ENCODE measurements around the gene AP4S1. TPM values are rescaled to one million over a fixed set of nuclear protein-coding genes. Genes with fewer than 3 reads are reported as not detected.
"Not testable (repeated sequence)": the region's sequence is repeated elsewhere in the genome, so short reads cannot be mapped to it uniquely, and the experiment has no call there.

The AP4S1 gene
- total RNA-seq, 6 donors from 2014 or later: 5.3 to 11.1 (median 6.7) TPM

DNA sequence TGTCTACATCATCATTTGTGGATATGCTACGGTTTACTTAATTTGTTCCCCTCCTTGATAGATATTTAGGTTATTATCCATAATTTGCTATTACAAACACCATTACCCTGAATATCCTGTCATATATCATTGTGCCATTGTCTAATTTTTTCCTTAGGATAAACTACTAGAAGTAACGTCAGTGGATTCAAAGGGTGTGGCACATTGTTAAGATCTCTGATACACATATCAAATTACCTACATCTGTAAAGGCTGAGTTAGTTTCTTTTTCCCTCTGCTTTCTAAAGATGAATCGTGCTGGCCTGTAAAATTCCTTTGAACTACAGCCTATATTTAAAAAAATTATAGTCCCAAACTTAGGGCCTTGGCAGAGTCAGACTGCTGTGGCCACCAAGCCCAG lies 54.6 kb downstream of the AP4S1 start:
- H3K4me3 ChIP-seq: no peak overlapping the region
- H3K27me3 ChIP-seq: no peaks in the 10 kb centered on the region
- H3K27ac ChIP-seq: peak overlapping the region in 1 of 4 donors; percentile 46
- ATAC-seq (ENCODE audit: low FRiP score in 2 of 2): no peak
- no peak for DNase-seq
- no peaks in the 10 kb centered on the region for H3K4me1 ChIP-seq
- H3K9me3 ChIP-seq: no peaks in the 10 kb centered on the region
- H3K36me3 ChIP-seq: peaks cover 0 to 12% (median 4%) of the 10 kb centered on the region in 4 donors
- 39 to 50% methylated on average over 3 of the region's 3 CpGs for WGBS, 2 donors
- TF ChIP-seq EP300 (IDR thresholded peaks at IDR 0.05) (no peak), POLR2AphosphoS5 (IDR thresholded peaks at IDR 0.05) (no peak), POLR2A (IDR thresholded peaks at IDR 0.05) (no peak)
- TF ChIP-seq, protein P1, sequence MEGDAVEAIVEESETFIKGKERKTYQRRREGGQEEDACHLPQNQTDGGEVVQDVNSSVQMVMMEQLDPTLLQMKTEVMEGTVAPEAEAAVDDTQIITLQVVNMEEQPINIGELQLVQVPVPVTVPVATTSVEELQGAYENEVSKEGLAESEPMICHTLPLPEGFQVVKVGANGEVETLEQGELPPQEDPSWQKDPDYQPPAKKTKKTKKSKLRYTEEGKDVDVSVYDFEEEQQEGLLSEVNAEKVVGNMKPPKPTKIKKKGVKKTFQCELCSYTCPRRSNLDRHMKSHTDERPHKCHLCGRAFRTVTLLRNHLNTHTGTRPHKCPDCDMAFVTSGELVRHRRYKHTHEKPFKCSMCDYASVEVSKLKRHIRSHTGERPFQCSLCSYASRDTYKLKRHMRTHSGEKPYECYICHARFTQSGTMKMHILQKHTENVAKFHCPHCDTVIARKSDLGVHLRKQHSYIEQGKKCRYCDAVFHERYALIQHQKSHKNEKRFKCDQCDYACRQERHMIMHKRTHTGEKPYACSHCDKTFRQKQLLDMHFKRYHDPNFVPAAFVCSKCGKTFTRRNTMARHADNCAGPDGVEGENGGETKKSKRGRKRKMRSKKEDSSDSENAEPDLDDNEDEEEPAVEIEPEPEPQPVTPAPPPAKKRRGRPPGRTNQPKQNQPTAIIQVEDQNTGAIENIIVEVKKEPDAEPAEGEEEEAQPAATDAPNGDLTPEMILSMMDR (IDR thresholded peaks at IDR 0.05): no peak

DNA sequence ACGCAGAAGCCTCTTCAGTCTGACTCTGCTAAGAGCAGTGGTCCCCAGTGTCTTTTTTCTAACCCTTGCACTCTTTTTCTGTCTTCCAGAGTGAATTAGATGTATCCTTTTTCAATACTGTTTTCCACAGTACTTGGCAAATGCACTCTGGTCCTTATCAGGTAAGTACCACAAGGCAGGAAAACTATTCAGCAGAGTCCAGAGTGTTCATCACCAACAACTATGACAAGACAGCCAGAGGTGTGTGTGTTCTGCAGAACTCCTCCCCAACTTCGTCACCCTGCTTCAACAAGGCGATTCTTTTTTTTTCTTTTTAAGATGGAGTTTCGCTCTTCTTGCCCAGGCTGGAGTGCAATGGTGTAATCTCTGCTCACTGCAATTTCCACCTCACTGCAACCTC lies 55.0 kb downstream of the AP4S1 start:
- Histone ChIP-seq H3K27me3 (no peaks in the 10 kb centered on the region), H3K4me1 (no peaks in the 10 kb centered on the region), H3K36me3 (peaks cover 0 to 12% (median 4%) of the 10 kb centered on the region in 4 donors), H3K4me3 (no peak overlapping the region), H3K27ac (peak overlapping the region in 1 of 4 donors; percentile 46), H3K9me3 (no peaks in the 10 kb centered on the region)
- no peak for DNase-seq
- WGBS, 2 donors: 92 to 93% methylated on average over 4 of the region's 4 CpGs
- no peak for ATAC-seq (ENCODE audit: low FRiP score in 2 of 2)
- TF ChIP-seq POLR2A (IDR thresholded peaks at IDR 0.05): no peak
- TF ChIP-seq, protein P1 (IDR thresholded peaks at IDR 0.05): no peak
- TF ChIP-seq POLR2AphosphoS5 (IDR thresholded peaks at IDR 0.05): no peak
- TF ChIP-seq EP300 (IDR thresholded peaks at IDR 0.05): no peak

DNA sequence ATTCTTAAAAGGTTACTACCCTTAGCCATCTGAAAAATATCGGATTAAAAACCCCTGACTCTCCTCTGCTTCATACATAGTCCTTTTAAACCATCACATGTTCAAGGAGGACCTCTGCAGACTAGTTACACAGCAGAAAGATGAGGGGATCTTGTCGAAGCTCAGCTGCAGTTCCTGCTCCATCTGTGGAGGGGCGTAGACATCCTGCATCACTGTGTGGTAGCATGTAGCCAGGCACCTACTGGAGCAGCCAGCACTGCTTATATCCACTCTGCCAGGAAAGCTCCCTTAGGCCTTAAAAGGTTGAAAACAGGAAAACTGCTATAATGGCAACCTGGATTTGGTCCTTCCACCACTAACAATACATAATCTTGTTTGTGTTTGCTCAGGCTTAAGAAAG lies 58.3 kb downstream of the AP4S1 start:
- Histone ChIP-seq H3K4me3 (no peak overlapping the region), H3K36me3 (peaks cover 0 to 14% (median 4%) of the 10 kb centered on the region in 4 donors), H3K4me1 (no peaks in the 10 kb centered on the region), H3K27me3 (no peaks in the 10 kb centered on the region), H3K27ac (no peak overlapping the region), H3K9me3 (no peaks in the 10 kb centered on the region)
- TF ChIP-seq EP300 (IDR thresholded peaks at IDR 0.05): no peak
- TF ChIP-seq, protein P1 (IDR thresholded peaks at IDR 0.05): no peak
- no peak for TF ChIP-seq POLR2AphosphoS5 (IDR thresholded peaks at IDR 0.05)
- TF ChIP-seq POLR2A (IDR thresholded peaks at IDR 0.05): no peak
- no peak for ATAC-seq (ENCODE audit: low FRiP score in 2 of 2)
- WGBS, 2 donors: 93 to 100% methylated on average over 2 to 3 of the region's 3 CpGs
- no peak for DNase-seq

DNA sequence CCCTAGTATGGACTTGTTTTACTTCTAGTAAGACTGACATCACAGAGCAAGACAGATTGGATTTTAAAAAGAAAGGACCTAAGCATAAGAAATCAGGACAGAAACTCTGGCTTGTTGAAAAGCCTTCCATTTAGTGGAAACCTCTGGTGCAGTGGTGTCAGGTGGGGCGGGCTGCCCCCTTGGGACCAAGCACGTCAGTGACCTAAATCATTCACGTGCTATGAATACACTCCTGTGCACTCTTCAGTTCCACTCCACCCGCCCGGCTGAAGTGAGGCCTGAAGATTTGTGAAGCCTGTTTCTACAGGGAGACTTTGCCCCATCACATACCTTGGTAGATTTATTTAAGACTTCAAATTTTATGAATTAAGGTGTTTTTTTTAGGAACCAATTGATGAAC lies 58.9 kb downstream of the AP4S1 start:
- ATAC-seq (ENCODE audit: low FRiP score in 2 of 2) (peak in 1 of 2 donors; percentile 56), DNase-seq (no peak)
- WGBS, 2 donors: 87 to 91% methylated on average over 5 of the region's 5 CpGs
- no peak overlapping the region for H3K4me3 ChIP-seq
- no peaks in the 10 kb centered on the region for H3K9me3 ChIP-seq
- no peaks in the 10 kb centered on the region for H3K27me3 ChIP-seq
- peaks cover 0 to 14% (median 4%) of the 10 kb centered on the region in 4 donors for H3K36me3 ChIP-seq
- H3K27ac ChIP-seq: no peak overlapping the region
- H3K4me1 ChIP-seq: no peaks in the 10 kb centered on the region
- TF ChIP-seq, protein P1 (IDR thresholded peaks at IDR 0.05): no peak
- TF ChIP-seq POLR2A (IDR thresholded peaks at IDR 0.05) (no peak), POLR2AphosphoS5 (IDR thresholded peaks at IDR 0.05) (no peak)

DNA sequence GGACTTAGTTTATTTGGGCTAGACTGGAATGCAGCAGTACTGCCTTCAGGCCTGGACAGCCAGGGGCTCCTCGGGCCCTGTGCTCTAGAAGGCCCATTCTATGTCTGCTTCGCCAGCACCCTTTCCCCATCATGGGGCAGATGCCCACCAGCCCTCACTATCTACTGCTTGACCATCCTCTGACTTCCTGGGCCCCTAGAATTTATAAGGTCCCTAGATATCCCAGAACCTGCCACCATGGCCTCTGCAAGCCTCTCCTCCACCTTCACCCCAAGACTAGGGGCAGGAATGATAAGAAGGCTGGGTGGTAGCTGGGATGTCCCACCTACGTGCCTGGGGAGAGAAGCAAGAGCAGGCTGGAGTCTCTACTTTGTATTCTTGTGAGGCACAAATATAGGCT lies 59.6 kb downstream of the AP4S1 start:
- no peak for DNase-seq
- H3K4me1 ChIP-seq: peaks cover 0 to 2% (median 0%) of the 10 kb centered on the region in 4 donors
- no peak overlapping the region for H3K4me3 ChIP-seq
- 96 to 97% methylated on average over 3 of the region's 3 CpGs for WGBS, 2 donors
- H3K27me3 ChIP-seq: no peaks in the 10 kb centered on the region
- no peak overlapping the region for H3K27ac ChIP-seq
- H3K9me3 ChIP-seq: no peaks in the 10 kb centered on the region
- H3K36me3 ChIP-seq: peaks cover 0 to 14% (median 4%) of the 10 kb centered on the region in 4 donors
- ATAC-seq (ENCODE audit: low FRiP score in 2 of 2): no peak
- TF ChIP-seq POLR2A (IDR thresholded peaks at IDR 0.05) (no peak), EP300 (IDR thresholded peaks at IDR 0.05) (no peak), POLR2AphosphoS5 (IDR thresholded peaks at IDR 0.05) (no peak)
- TF ChIP-seq, protein P1 (IDR thresholded peaks at IDR 0.05): no peak

DNA sequence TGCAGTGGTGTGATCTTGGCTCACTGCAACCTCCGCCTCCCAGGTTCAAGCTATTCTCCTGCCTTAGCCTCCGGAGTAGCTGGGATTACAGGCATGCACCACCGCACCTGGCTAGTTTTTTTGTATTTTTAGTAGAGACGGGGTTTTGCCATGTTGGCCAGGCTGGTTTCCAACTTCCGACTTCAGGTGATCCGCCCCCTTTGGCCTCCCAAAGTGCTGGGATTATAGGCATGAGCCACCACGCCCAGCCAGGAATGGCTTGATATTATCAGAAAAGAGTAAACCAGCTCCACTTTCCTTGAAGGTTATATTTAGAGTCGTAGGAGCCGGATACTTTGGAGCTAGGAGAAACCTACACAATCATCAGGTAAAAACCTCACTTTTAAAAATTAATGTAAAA lies 61.0 kb downstream of the AP4S1 start:
- not testable (repeated sequence) for DNase-seq; ATAC-seq (ENCODE audit: low FRiP score in 2 of 2); H3K9me3 ChIP-seq; H3K36me3 ChIP-seq; H3K27me3 ChIP-seq; H3K27ac ChIP-seq; H3K4me3 ChIP-seq
- H3K4me1 ChIP-seq: peaks cover 5 to 16% (median 10%) of the 10 kb centered on the region in 4 donors
- 92 to 98% methylated on average over 9 of the region's 9 CpGs for WGBS, 2 donors
